CD14-positive monocyte (primary cell): ENCODE measurements around the gene MAIP1. TPM values are rescaled to one million over a fixed set of nuclear protein-coding genes. Genes with fewer than 3 reads are reported as not detected.

Experiments
- DNase-seq, 3 donors: peaks; one replicate each; pipeline ENCODE4 v3.0.0-alpha.2; 2011 to 2022
- H2AFZ ChIP-seq: 2 replicates; pipeline ENCODE4 v1.6.0; 2012; ENCODE audit warnings: mild to moderate bottlenecking, low read depth, low read length, inconsistent platforms; ENCODE audit not compliant: insufficient read depth, poor library complexity, severe bottlenecking
- H3K27ac ChIP-seq, 2 donors: 1 replicate in 1 of 2; 2 replicates in 1 of 2; pipeline ENCODE4 v1.5.1; 2012 to 2013; ENCODE audit warnings: low read length in 2 of 2, control low read depth in 1 of 2, inconsistent platforms in 1 of 2, low read depth in 1 of 2, mild to moderate bottlenecking in 1 of 2
- H3K27me3 ChIP-seq, 2 donors: one replicate each; pipeline versions ENCODE4 v1.6.0 to v1.6.1; 2011 to 2013; ENCODE audit warnings: low read length in 2 of 2; ENCODE audit not compliant: control insufficient read depth in 2 of 2, insufficient read depth in 2 of 2
- H3K36me3 ChIP-seq, 2 donors: replicated peaks in 1 of 2; 1 replicate in 1 of 2; 2 replicates in 1 of 2; pipeline versions ENCODE4 v1.5.1 to v1.6.1; 2012 to 2013; ENCODE audit warnings: low read length in 2 of 2, control low read depth in 1 of 2, inconsistent platforms in 1 of 2, mild to moderate bottlenecking in 1 of 2; ENCODE audit not compliant: insufficient read depth in 2 of 2, control insufficient read depth in 1 of 2
- H3K4me1 ChIP-seq, 2 donors: 1 replicate in 1 of 2; 2 replicates in 1 of 2; pipeline versions ENCODE4 v1.5.1 to v1.6.1; 2012 to 2013; ENCODE audit warnings: low read length in 2 of 2, control low read depth in 1 of 2, inconsistent platforms in 1 of 2, mild to moderate bottlenecking in 1 of 2, moderate library complexity in 1 of 2; ENCODE audit not compliant: insufficient read depth in 2 of 2, control insufficient read depth in 1 of 2
- H3K4me2 ChIP-seq: replicated peaks from 2 replicates; pipeline ENCODE3; 2012; ENCODE audit warnings: low read length, moderate library complexity, mild to moderate bottlenecking; ENCODE audit not compliant: poor library complexity, severe bottlenecking; ENCODE audit errors: extremely low read depth
- H3K4me3 ChIP-seq, 3 experiments: fragments of 200-600 bp in 1 of 3; sonication (generic) in 1 of 3; replicated peaks in 1 of 3; 1 replicate in 2 of 3; 2 replicates in 1 of 3; pipeline ENCODE4 v1.5.1; 2011 to 2013; ENCODE audit warnings: low read length in 3 of 3, mild to moderate bottlenecking in 3 of 3, control low read depth in 2 of 3, low read depth in 2 of 3, inconsistent platforms in 1 of 3, moderate library complexity in 1 of 3
- H3K79me2 ChIP-seq: 2 replicates; pipeline ENCODE4 v1.6.0; 2012; ENCODE audit warnings: mild to moderate bottlenecking, control low read depth, inconsistent platforms, low read length, moderate library complexity; ENCODE audit not compliant: insufficient read depth
- H3K9ac ChIP-seq: 2 replicates; pipeline ENCODE4 v1.6.0; 2017; ENCODE audit warnings: low read length, mild to moderate bottlenecking; ENCODE audit not compliant: insufficient read depth, poor library complexity, severe bottlenecking
- H3K9me3 ChIP-seq, 2 donors: replicated peaks in 1 of 2; 1 replicate in 1 of 2; 2 replicates in 1 of 2; pipeline versions ENCODE4 v1.5.1 to v1.6.1; 2012 to 2013; ENCODE audit warnings: low read length in 2 of 2, control low read depth in 1 of 2; ENCODE audit not compliant: control insufficient read depth in 1 of 2, insufficient read depth in 1 of 2
- H4K20me1 ChIP-seq: 2 replicates; pipeline ENCODE4 v1.6.0; 2012; ENCODE audit warnings: mild to moderate bottlenecking, low read length, control low read depth, moderate library complexity; ENCODE audit not compliant: insufficient read depth
- H3K27ac Mint-ChIP-seq, 7 donors: one replicate each; pipeline ENCODE4 v1.8.0; 2020; ENCODE audit warnings: mild to moderate bottlenecking in 7 of 7, mixed read lengths in 7 of 7, moderate library complexity in 6 of 7, inconsistent platforms in 2 of 7
- H3K27me3 Mint-ChIP-seq, 3 donors: one replicate each; pipeline ENCODE4 v1.8.0; 2021 to 2022; ENCODE audit warnings: low read depth in 3 of 3, mild to moderate bottlenecking in 3 of 3, mixed read lengths in 3 of 3, moderate library complexity in 3 of 3, inconsistent platforms in 1 of 3
- H3K36me3 Mint-ChIP-seq, 2 donors: one replicate each; pipeline ENCODE4 v1.8.0; 2020; ENCODE audit warnings: mixed read lengths in 2 of 2, inconsistent platforms in 1 of 2, mild to moderate bottlenecking in 1 of 2
- H3K4me1 Mint-ChIP-seq: one replicate; pipeline ENCODE4 v1.8.0; 2020; ENCODE audit warnings: mild to moderate bottlenecking, mixed read lengths
- H3K4me3 Mint-ChIP-seq, 2 donors: one replicate each; pipeline ENCODE4 v1.8.0; 2020; ENCODE audit warnings: mild to moderate bottlenecking in 2 of 2, mixed read lengths in 2 of 2, moderate library complexity in 1 of 2
- H3K9me3 Mint-ChIP-seq, 7 donors: one replicate each; pipeline ENCODE4 v1.8.0; 2020 to 2022; ENCODE audit warnings: mixed read lengths in 7 of 7, mild to moderate bottlenecking in 6 of 7, moderate library complexity in 6 of 7, inconsistent platforms in 2 of 7
- CTCF ChIP-seq: fragments of 200-600 bp; IDR thresholded peaks from one replicate; pipeline ENCODE4 v1.8.0; 2022; ENCODE audit warnings: antibody characterized with exemption, mild to moderate bottlenecking
- WGBS: methylation state at CpG from one replicate; pipeline ENCODE4 v1.1.5; 2013; ENCODE audit warnings: missing lambda C conversion rate; ENCODE audit not compliant: insufficient coverage; 5-methylcytosine and 5-hydroxymethylcytosine counted together
- intact Hi-C, 2 donors: fragments of 100-400 bp; cut with micrococcal nuclease; formaldehyde crosslinking; loops; one replicate each; pipeline versions ENCODE4 v1.15.0 to v1.15.1; 2023
- polyA plus RNA-seq, 3 donors: library from polyadenylated mRNA; depleted of rRNA in 1 of 3; unstranded in 2 of 3; stranded (reverse) in 1 of 3; fragments of 300-500 nt in 2 of 3; fragments of >200 nt in 1 of 3; fragmentation: Illumina TruSeq in 2 of 3; gene quantifications; 1 replicate in 2 of 3; 2 replicates in 1 of 3; pipeline ENCODE4 v1.2.3, GENCODE V29; 2012 to 2021

The MAIP1 gene
- polyA plus RNA-seq, 3 donors = 2.6 to 13.3 (median 7.6) TPM

DNA sequence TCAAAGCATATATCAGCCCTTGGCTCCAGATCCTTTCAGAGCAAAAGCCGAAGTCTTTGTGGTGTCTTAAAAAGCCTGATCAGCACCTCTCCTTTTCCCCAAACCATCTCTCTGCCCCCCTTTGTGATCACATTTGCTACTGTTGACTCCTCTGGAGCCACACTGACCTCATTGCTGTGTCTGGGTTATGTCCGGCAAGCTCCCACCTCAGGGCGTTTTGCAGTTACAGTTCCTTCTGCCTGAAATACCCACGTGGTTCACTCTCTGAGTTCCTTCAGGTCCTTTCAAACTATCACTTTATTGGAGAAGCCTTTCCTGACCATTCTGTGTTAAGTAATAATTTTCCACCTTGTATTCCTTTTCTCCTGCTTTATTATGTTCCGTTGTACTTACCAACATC, 32.5 kb upstream of the MAIP1 start:
- Histone ChIP-seq H3K9me3 (no peaks in the 10 kb centered on the region), H3K36me3 (peaks cover 15 to 47% of the 10 kb centered on the region in 2 donors), H3K4me3 (no peak overlapping the region), H3K9ac (no peak overlapping the region), H3K27ac (peak overlapping the region in 1 of 2 donors; percentile 61), H3K4me2 (no peak overlapping the region), H4K20me1 (peaks cover 20% of the 10 kb centered on the region), H3K4me1 (peaks cover 0 to 4% of the 10 kb centered on the region in 2 donors), H2AFZ (no peak overlapping the region), H3K79me2 (peaks cover 79% of the 10 kb centered on the region), H3K27me3 (no peaks in the 10 kb centered on the region)
- intact Hi-C loops = no loop called here
- no peak for TF ChIP-seq CTCF
- Mint-ChIP-seq H3K9me3 (peaks cover 0 to 2% (median 0%) of the 10 kb centered on the region in 7 donors), H3K27me3 (peaks cover 0 to 2% (median 0%) of the 10 kb centered on the region in 3 donors), H3K4me3 (no peak overlapping the region), H3K4me1 (peaks cover 11% of the 10 kb centered on the region), H3K36me3 (peaks cover 22 to 48% of the 10 kb centered on the region in 2 donors), H3K27ac (peak overlapping the region; percentile 5 to 83 (median 71))
- 64% methylated on average over 2 of the region's 5 CpGs for WGBS
- DNase-seq = peak in 1 of 3 donors; percentile 10

DNA sequence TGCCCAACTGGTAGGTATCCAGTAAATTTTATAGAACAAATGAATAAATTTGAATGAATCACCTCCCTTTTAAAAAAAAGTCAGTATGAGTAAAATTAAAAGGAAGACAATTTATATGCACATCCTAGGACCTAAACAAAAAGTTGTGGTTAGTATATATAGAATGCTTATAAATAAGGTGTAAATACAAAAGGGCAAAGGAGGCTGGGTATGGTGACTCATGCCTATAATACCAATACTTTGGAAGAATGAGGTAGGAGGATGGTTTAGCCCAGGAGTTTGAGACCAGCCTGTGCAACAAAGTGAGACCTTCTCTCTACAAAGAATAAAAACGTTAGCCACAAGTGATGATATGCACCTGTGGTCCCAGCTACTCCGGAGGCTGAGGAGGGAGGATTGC, 31.5 kb upstream of the MAIP1 start:
- DNase-seq = no peak
- no peak overlapping the region for H3K4me3 Mint-ChIP-seq
- TF ChIP-seq CTCF = no peak
- intact Hi-C loops = no loop called here
- H3K27ac ChIP-seq = peak overlapping the region in 1 of 2 donors; percentile 17
- H3K4me1 Mint-ChIP-seq = peaks cover 11% of the 10 kb centered on the region
- peaks cover 0 to 1% (median 0%) of the 10 kb centered on the region in 7 donors for H3K9me3 Mint-ChIP-seq
- H3K79me2 ChIP-seq = peaks cover 69% of the 10 kb centered on the region
- no peaks in the 10 kb centered on the region for H3K27me3 ChIP-seq
- peaks cover 20 to 50% of the 10 kb centered on the region in 2 donors for H3K36me3 ChIP-seq
- H2AFZ ChIP-seq = no peak overlapping the region
- H3K27ac Mint-ChIP-seq = peak overlapping the region in 1 of 7 donors; percentile 42
- H3K4me3 ChIP-seq = no peak overlapping the region
- peaks cover 0 to 2% (median 0%) of the 10 kb centered on the region in 3 donors for H3K27me3 Mint-ChIP-seq
- H3K36me3 Mint-ChIP-seq = peaks cover 22 to 46% of the 10 kb centered on the region in 2 donors
- peaks cover 20% of the 10 kb centered on the region for H4K20me1 ChIP-seq
- H3K9ac ChIP-seq = no peak overlapping the region
- H3K9me3 ChIP-seq = no peaks in the 10 kb centered on the region
- WGBS = 100% methylated on average over 2 of the region's 2 CpGs
- H3K4me1 ChIP-seq = peaks cover 0 to 4% of the 10 kb centered on the region in 2 donors
- no peak overlapping the region for H3K4me2 ChIP-seq
